ENCODE results near the gene DCBLD1. TPM values are rescaled to one million over a fixed set of nuclear protein-coding genes. Genes with fewer than 3 reads are reported as not detected.

The DCBLD1 gene
- total RNA-seq, 1 donor from 2014 or later: 64.8 TPM

DNA sequence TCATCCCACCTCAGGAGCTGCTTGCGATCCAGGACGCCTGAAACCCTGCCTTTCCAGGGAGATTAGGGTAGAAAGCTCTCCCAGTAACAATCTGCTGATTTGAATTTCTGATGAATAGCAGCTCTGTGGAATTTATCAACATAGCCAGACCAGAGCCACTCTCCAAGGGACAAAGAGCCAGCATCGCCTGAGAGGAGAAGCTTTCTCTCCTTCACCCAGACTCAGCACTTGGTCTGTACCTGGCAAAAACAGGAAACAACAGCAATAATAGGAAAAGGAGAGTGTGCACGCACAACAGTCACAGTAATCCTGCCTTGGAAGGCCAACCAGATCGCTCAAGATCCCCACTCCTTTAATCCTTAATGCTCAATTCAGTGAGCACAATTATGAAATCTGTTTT, 34.5 kb upstream of the DCBLD1 start:
- no peak for DNase-seq (ENCODE audit: low read depth)
- no peaks in the 10 kb centered on the region for H3K36me3 ChIP-seq (ENCODE audit: control insufficient read depth, insufficient read depth, low read length)
- H3K27me3 ChIP-seq (ENCODE audit: control insufficient read depth, insufficient read depth, low read length): no peaks in the 10 kb centered on the region
- TF ChIP-seq, protein P1, sequence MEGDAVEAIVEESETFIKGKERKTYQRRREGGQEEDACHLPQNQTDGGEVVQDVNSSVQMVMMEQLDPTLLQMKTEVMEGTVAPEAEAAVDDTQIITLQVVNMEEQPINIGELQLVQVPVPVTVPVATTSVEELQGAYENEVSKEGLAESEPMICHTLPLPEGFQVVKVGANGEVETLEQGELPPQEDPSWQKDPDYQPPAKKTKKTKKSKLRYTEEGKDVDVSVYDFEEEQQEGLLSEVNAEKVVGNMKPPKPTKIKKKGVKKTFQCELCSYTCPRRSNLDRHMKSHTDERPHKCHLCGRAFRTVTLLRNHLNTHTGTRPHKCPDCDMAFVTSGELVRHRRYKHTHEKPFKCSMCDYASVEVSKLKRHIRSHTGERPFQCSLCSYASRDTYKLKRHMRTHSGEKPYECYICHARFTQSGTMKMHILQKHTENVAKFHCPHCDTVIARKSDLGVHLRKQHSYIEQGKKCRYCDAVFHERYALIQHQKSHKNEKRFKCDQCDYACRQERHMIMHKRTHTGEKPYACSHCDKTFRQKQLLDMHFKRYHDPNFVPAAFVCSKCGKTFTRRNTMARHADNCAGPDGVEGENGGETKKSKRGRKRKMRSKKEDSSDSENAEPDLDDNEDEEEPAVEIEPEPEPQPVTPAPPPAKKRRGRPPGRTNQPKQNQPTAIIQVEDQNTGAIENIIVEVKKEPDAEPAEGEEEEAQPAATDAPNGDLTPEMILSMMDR (IDR thresholded peaks at IDR 0.05; ENCODE audit: insufficient read depth, low read length, severe bottlenecking): no peak
- FAIRE-seq: no peak
- H3K4me3 ChIP-seq (ENCODE audit: low read depth, low read length): no peak overlapping the region

DNA sequence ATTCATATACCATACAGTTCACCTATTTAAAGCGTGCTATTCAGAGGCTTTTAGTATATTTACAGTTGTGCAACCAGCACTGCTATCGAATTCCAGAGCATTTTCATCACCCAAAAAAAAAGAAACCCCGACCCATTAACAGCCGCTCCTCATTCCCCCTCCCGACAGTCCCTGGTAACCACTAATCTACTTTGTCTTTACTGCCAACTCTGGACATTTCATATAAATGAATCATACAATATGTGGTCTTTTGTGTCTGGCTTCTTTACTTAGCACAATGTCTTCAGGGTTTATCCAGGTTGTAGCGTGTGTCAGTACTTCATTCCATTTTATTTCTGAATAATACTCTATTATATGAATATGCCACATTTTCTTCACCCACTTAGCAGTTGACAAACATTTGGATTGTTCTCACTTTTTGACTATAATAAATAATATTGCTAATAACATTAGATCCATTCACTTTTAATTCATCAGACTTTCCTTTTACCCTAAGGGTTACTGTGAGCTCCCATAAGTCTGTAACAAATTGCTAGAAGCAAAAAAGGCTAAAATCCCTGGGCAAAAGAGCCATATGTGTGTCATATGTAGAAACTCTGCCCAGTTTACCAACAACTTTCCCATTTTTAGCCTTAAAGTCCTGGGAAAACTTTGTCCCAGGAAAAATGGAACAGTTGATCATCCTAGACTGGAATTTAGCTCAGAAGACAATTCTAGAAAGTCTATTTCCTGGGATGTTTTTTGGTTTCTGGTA, 33.6 kb upstream of the DCBLD1 start:
- no peak for FAIRE-seq
- DNase-seq (ENCODE audit: low read depth): peak; percentile 94
- TF ChIP-seq, protein P1 (IDR thresholded peaks at IDR 0.05; ENCODE audit: insufficient read depth, low read length, severe bottlenecking): no peak
- H3K4me3 ChIP-seq (ENCODE audit: low read depth, low read length): no peak overlapping the region
- H3K27me3 ChIP-seq (ENCODE audit: control insufficient read depth, insufficient read depth, low read length): no peaks in the 10 kb centered on the region
- H3K36me3 ChIP-seq (ENCODE audit: control insufficient read depth, insufficient read depth, low read length): no peaks in the 10 kb centered on the region

DNA sequence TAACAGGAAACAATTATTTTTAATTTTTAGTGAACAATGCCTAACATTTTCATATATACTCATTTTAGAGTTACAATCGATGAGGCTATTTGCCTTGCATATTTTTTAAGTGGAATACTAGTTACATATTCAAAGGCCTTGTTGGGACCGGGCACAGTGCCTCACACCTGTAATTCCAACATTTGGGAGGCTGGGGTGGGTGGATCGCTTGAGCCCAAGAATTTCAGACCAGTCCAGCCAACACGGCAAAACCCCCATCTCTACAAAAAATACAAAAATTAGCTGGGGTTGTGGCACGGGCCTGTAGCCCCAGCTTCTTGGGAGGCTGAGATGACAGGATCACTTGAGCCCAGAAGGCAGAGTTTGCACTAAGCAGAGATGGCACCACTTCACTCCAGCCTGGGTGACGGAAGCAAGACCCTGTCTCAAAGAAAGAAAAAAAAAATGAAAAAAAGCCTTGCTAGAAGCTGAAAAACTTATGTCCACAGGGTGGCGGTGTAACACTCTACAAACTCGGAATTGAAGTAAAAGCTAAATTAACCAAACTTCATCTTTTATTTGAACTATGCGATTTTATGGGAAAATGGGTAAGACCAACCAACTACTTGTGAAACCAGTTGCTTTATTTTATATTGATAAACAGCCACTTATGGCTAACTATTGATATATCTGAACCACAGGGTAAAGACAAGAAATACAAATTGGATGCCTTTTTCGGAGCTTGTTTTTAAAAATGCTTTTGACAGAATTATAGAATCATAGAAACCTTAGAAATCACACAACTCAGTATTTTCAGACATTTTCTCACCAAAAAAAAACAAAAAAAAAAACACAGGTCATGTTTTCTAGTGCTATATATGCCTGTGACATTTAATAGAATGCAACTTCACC, 32.7 kb upstream of the DCBLD1 start:
- TF ChIP-seq, protein P1 (IDR thresholded peaks at IDR 0.05; ENCODE audit: insufficient read depth, low read length, severe bottlenecking): peak; percentile 67
- no peak overlapping the region for H3K4me3 ChIP-seq (ENCODE audit: low read depth, low read length)
- peak; percentile 75 for DNase-seq (ENCODE audit: low read depth)
- no peak for FAIRE-seq
- no peaks in the 10 kb centered on the region for H3K36me3 ChIP-seq (ENCODE audit: control insufficient read depth, insufficient read depth, low read length)
- H3K27me3 ChIP-seq (ENCODE audit: control insufficient read depth, insufficient read depth, low read length): no peaks in the 10 kb centered on the region

DNA sequence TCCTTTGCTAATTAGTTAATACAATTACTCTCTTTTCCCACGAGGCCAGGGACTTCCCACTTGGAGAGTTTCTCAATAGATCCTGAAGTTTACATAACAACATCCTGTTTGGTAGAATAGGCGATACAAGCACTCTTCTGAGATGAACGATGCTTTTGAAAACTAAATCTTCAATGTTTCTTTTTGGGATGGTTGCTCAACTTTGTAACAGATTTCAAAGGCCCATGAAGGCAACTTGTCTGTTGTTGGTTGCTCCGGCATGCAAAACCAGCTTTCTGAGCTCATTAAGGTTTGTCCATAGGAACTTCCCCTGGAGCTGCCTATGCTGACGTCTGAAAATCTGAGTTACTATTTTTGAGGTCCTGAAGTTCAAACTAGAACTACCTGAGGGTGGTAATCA, 30.8 kb upstream of the DCBLD1 start:
- Histone ChIP-seq H3K4me3 (ENCODE audit: low read depth, low read length) (no peak overlapping the region), H3K27me3 (ENCODE audit: control insufficient read depth, insufficient read depth, low read length) (no peaks in the 10 kb centered on the region), H3K36me3 (ENCODE audit: control insufficient read depth, insufficient read depth, low read length) (no peaks in the 10 kb centered on the region)
- no peak for FAIRE-seq
- peak; percentile 66 for DNase-seq (ENCODE audit: low read depth)
- TF ChIP-seq, protein P1 (IDR thresholded peaks at IDR 0.05; ENCODE audit: insufficient read depth, low read length, severe bottlenecking): no peak

DNA sequence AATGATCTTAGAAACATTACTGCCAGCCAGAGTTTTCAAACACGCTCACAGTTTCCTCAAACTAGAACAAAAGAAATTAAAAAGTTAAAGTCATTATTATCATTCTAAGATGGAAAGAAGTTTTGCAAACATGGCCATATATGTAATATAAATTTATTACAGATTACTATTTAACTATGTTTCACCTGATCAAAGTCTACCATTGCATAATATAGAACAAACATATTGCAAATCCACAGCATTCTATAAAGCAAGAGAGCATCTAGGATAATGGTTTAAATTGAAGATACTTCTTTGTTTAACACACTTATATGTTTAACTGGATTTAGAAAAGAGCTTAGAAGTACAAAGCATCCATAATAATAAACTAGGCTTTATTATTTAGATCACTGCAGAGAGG, 26.2 kb upstream of the DCBLD1 start:
- FAIRE-seq: no peak
- Histone ChIP-seq H3K27me3 (ENCODE audit: control insufficient read depth, insufficient read depth, low read length) (no peaks in the 10 kb centered on the region), H3K4me3 (ENCODE audit: low read depth, low read length) (no peak overlapping the region), H3K36me3 (ENCODE audit: control insufficient read depth, insufficient read depth, low read length) (no peaks in the 10 kb centered on the region)
- TF ChIP-seq, protein P1 (IDR thresholded peaks at IDR 0.05; ENCODE audit: insufficient read depth, low read length, severe bottlenecking): no peak
- no peak for DNase-seq (ENCODE audit: low read depth)
